GM18520 (cell line): Measurements from ENCODE around the gene PFN1.
A peak's percentile ranks its signal among the peaks of the same experiment; 100 is the strongest.

Source experiments
- ATAC-seq: cut with Tn5 transposase; IDR thresholded peaks from one replicate; pipeline ENCODE4 v1.9.1; 2021; ENCODE audit not compliant: unreplicated experiment

Gene PFN1

GRCh38 chr17:4948166-4948930 lies at the start of gene PFN1:
Gene PFN1 (minus strand): TSS chr17:4948530. CDS start chr17:4948394, 136 bp downstream.
- ATAC-seq = no peak

DNA sequence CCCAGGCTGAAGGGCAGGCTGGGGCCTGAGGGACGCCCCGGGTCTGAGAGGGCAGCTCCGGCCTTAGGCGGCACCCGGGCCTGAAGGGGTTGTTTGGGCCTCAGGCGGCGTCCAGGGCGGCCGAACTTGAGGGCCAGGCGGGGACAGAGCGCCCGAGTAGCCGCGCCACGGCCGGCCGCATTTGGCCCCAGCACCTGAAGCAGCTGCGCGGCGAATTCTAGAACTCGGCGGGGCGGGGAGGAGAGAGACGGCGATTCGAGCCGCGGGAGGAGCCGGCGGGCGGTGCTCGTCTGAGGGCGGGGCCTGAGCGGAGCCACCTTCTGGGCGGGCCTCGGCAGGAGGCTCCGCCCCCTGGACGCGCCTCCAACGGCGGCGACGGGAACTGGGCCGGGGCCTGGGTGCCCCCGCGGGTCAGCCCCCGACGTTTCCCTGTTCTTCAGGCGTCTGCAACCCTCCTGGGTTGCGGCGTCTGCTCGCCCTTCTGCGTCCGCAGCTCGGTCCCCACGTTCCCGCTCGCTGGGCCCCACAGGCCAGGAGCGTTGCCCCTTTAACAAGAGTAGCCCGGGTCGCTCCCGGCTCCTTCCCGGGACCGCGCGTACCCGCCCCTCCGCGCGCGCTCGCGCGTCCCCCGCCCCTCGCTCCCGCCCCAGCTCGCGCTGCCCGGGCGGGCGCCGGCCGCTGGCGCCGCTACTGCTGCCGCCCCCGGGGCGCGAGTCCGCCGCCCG lies 49.1 kb upstream of the PFN1 start, which contains the start of the genes INCA1 and KIF1C:
Gene INCA1, minus strand, starts transcription at position 221 of the 725 bp plus-strand sequence. CDS start 3,085 bp downstream, outside the sequence.
Gene KIF1C, plus strand, starts transcription at position 649 of the 725 bp plus-strand sequence. CDS start 2,297 bp downstream, outside the sequence.
- ATAC-seq = peak; percentile 80

DNA sequence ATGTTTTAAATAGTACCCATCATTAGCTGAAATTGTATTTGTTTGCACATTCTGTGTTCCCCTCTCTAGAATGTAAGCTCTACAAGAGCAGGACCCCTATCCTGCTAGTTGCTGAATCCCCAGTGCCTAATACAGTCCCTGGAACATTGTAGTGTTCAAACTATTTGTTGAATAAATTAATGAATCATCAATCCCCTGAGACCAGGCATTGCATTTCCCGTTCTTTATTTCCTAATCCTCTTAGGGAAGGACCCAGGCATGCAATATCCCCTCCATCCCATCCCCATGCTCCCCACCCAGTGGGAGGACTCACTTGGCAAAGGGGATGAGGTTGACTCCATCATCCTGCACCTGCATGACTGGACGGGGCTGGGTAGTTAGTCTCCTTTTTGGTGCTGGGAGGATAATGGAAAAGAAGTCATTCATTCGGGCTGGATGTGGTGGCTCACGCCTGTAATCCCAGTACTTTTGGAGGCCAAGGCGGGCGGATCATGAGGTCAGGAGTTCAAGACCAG lies 45.8 kb upstream of the PFN1 start:
- ATAC-seq = no peak

DNA sequence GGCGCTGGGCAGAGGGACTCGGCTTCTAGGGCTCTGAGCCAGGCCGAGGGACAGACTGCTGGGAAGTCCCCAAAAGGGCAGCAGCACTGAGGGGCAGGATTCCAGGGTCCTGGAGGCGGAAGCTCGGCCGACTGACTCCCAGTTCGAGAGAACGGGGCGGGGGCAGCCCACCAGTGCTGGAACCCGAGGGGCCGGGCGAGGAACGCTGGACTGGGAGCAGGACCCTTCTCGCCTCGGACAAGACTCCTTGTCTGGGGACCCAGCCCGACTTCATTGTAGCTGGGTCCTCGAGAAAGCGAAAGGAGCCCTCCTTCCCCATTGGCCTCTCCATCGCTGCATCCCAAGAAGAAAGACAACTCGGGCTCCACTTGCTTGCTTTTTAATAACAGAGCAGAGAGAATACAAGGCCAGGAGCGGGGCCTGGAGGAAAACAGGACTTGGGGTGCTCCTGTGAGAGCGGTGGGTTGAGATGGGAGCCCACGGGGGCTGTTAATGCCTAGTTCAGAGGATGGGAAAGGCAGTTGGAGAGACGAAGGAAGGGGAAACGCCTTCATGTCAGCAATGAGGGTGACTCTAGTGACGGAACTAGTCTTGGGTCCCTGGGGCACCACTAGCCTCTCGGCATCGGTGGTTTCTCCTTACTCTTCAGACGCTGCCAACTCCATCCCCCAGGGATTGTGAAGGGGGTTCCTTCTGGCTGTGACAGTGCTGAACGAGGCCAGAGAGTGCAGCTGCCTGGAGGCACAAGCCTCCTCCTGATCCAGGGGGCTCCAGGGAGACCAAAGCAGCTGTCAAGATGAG lies 39.6 kb upstream of the PFN1 start:
- no peak for ATAC-seq

GRCh38 chr17:4986951-4987766 lies 38.8 kb upstream of the PFN1 start, which contains the start of gene CAMTA2:
Gene CAMTA2 (minus strand): TSS chr17:4987675. CDS start chr17:4986222, 1,453 bp downstream.
- peak; percentile 57 for ATAC-seq

DNA sequence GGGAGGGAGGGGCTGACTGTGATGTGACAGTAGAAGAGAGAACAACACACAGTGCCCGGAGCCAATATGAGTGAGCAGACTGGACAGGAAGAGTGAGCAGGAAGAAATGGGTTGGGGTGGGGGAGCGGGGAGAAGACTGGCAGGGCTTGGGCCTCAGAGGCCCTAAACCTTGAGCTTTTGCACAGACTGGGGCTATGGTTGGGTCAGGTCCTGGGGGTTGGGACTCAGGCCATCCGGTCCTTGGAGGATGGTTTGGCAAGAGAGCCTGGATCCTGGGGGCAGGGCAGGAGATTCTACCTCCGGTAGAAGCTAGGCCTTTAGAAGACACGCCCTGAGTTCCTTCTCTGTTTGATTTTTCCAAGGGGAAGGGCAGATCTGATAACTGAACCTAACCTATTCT lies 38.1 kb upstream of the PFN1 start:
- ATAC-seq = no peak

DNA sequence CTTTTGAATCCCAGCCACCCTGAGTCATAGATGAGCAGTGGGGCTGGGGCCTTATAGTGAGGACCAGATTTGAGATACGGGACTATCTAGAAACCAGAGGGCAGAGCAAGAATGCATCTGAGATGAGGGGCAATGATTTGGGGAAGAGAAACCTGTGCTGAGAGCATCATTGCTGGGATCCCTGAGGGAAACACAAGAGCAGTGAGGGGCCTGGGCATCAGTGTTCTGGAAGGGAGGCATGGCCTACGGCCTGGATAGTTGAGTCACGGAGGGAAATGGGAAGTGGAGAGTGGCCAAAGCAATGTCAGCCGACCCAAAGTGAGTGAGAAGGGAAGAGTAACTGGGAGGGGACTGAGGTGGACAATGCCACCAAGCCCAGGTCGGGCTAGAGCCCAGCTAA lies 34.0 kb upstream of the PFN1 start:
- ATAC-seq = no peak

- no peak for ATAC-seq
Measured at GRCh38 chr17:4980644-4981216, 32.4 kb upstream of the PFN1 start.

GRCh38 chr17:4978726-4979125 lies 30.4 kb upstream of the PFN1 start:
- no peak for ATAC-seq

DNA sequence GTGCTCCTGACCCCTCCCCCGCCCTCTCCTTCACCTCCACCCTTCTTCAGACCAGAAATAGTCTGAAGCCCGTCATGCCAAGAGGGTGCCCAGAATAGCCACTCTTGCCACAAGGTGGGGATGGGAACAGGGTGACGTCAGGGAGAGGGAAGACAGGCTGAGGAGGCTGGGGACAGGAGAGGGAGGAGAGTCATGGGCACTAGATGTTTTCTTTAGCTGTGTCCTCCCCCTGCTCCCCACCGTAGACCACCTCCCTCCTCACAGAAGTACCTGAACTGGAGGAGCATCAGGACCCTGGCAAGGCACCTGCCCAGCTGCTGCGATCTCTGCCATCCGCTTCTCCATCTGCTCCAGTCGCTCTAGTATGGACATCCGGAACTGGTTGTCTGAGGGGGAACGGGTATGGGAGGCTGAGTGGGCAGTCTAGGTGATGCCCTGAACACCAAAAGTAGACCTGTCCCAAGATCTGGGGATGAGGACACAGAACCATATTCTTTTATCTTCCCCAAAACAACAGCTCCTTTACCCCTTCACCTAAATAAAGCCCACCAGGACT lies 25.9 kb upstream of the PFN1 start:
- ATAC-seq = no peak

- ATAC-seq = no peak
Measured at GRCh38 chr17:4973256-4974114, 25.2 kb upstream of the PFN1 start.

DNA sequence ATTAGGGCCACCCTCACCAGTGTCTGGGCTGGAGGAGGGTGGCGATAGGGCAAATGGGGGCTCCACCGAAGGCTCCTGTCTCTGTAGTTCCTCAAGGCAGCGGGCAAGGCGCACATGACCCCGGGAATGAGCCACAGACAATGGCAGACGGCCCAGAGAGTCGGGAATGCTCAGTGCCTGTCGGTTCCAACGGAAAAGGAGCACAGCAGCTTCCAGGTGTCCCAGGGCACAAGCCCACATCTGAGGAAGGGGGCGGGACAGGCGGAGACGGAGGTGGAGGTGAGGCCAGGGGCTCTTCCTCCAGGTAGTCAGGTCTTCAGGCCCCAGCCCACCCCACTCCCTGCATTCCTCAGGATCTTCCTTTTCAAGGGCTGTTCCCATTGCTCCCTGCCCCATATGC lies 24.4 kb upstream of the PFN1 start:
- ATAC-seq = no peak

DNA sequence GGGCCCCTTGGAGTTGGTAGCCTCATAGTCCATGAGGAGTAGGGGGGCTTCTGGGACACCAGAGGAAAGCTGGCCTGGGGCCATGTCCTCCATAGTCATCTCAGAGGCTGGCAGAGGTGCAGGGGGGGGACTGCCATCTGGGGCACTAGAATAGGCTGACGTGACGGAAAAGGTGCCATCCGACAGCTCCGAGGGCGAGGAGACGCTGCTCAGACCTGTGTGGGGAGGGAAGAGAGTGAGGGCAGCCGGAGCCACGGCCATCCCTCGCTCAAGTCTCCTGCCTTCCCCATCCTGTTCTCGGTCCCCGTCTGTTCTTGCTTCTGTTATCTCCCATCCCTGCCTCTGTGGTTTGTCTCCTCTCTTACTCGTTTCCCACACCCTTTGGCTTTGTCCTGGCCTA lies 24.0 kb upstream of the PFN1 start:
- ATAC-seq = no peak

- ATAC-seq = no peak
Measured at GRCh38 chr17:4971826-4972225, 23.5 kb upstream of the PFN1 start.

GRCh38 chr17:4970273-4970672 lies 21.9 kb upstream of the PFN1 start:
- no peak for ATAC-seq

DNA sequence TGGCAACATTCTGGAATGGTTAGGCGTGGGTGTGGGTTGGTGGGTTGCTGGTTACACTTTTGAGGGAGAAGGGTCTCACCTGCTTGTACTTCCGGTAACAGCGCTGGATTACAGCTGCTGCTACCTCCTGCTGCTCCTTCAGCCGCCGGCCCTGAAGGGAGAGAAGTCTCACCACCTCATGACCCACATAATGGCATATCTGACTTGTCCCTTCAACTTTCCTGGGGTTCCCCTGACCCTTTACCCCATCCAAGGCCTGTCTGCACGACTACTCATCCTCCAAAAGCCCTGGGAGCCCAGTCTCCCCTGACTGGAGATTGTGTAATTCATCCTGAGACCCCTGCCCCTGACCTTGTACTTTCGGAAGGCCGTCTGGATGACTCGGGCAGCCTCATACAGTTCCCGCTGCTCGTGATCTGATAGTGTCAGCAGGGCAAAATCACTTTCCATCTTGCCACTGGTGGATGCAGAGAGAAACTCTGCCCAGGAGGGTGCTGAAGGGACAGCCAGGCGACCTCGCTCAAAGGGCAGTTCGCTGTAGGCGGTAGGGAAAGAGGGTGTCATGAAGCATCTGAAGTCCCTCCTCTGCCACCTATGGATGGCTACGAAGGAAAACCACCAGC lies 21.3 kb upstream of the PFN1 start:
- no peak for ATAC-seq

DNA sequence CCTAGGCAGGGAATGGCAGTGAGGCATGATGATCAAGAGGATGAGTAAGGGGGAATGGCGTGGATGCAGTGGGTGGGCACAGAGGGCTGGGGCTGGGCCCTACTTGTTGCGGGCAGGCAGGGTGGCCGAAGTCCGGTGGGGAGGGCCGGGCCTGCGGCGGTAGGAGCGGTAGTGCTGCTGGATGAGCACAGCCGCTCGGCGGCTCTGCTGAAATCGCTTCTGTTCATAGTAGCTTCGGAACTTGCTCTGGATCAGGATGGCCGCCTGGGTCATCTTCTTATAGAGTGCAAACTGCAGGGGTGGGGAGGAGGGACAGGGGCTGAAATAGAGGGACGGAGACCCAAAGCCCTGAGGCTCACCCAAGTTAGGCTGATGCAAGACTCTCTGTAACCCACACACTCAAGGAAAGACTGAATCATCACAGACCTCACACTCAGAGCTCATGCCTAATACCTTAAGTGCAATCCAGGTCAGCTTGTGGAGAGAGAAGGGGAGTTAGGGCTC lies 20.8 kb upstream of the PFN1 start:
- no peak for ATAC-seq

DNA sequence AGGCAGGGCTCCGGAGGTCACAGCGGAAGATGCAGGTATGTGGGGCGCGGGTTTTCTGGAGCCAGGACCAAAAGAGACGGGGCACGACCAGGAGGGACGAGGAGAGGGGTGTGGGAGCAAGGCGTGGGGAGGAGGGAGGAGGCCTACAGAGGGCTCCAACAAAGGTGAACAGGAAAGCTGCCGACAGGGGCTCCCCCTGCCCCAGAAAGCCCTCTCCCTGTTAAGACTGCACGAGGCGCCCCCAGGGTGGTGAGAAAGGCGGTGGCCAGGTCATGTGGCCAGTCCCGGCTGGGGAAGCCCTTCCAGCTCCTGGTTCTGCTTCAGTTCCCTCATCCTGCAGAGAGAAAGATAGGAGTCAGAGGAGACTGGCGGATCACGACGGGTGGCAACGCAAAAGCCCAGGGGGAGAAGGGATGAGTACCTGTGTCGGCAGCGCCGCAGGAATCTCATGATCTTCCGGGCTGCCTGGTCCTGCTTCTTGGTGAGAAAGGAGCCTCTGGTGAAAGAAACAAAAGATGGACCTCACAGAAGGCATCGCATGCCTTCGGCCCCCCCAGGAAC lies 20.2 kb upstream of the PFN1 start:
- no peak for ATAC-seq
